ENCODE data around the gene TH. TPM values are rescaled to one million over a fixed set of nuclear protein-coding genes. Genes with fewer than 3 reads are reported as not detected.

The TH gene
- total and polyA plus RNA-seq, 4 donors = 0.14 to 0.31 TPM; not detected in 2

- TF ChIP-seq CTCF (IDR thresholded peaks at IDR 0.05; ENCODE audit: control extremely low read depth, extremely low read depth) = no peak
- ATAC-seq (ENCODE audit: insufficient read depth, low FRiP score) (no peak), DNase-seq (peak in 2 of 3 donors; percentile 22 to 34)
- H3K9ac ChIP-seq (ENCODE audit: insufficient read depth in 1 of 2, low read length in 2 of 2) = no peak overlapping the region
- 55 to 63% methylated on average over 24 of the region's 24 CpGs for WGBS, 2 donors
- H3K36me3 ChIP-seq (ENCODE audit: control insufficient read depth in 4 of 4, insufficient read depth in 4 of 4, low read length in 4 of 4) = peaks cover 0 to 3% (median 0%) of the 10 kb centered on the region in 4 donors
- H3K27me3 ChIP-seq (ENCODE audit: control insufficient read depth in 3 of 3, insufficient read depth in 3 of 3, low read length in 2 of 3) = peaks cover 15 to 33% (median 21%) of the 10 kb centered on the region in 3 donors
- no peak overlapping the region for H3K4me3 ChIP-seq
- peaks cover 0 to 47% (median 10%) of the 10 kb centered on the region in 5 donors for H3K4me1 ChIP-seq (ENCODE audit: control insufficient read depth in 5 of 5, insufficient read depth in 5 of 5, low read length in 5 of 5)
- peaks cover 0 to 4% (median 0%) of the 10 kb centered on the region in 4 donors for H3K9me3 ChIP-seq (ENCODE audit: control insufficient read depth in 4 of 4, insufficient read depth in 3 of 4, low read length in 3 of 4)
- H3K27ac ChIP-seq (ENCODE audit: low read depth in 1 of 2, low read length in 1 of 2) = no peak overlapping the region
Observed at GRCh38 chr11:2136209-2136951, 35.2 kb downstream of the TH start.

- no peak for DNase-seq
- H3K4me3 ChIP-seq = no peak overlapping the region
- WGBS, 2 donors = 94 to 96% methylated on average over 14 of the region's 14 CpGs
Observed at GRCh38 chr11:2135648-2136201, 35.9 kb downstream of the TH start.

GRCh38 chr11:2135018-2135569 is 36.5 kb downstream of the TH start:
- H3K36me3 ChIP-seq (ENCODE audit: control insufficient read depth in 4 of 4, insufficient read depth in 4 of 4, low read length in 4 of 4) = peaks cover 0 to 4% (median 0%) of the 10 kb centered on the region in 4 donors
- H3K27ac ChIP-seq (ENCODE audit: low read depth in 1 of 2, low read length in 1 of 2) = no peak overlapping the region
- 90 to 94% methylated on average over 26 of the region's 26 CpGs for WGBS, 2 donors
- H3K4me3 ChIP-seq = no peak overlapping the region
- no peak for TF ChIP-seq CTCF (IDR thresholded peaks at IDR 0.05; ENCODE audit: control extremely low read depth, extremely low read depth)
- H3K9ac ChIP-seq (ENCODE audit: insufficient read depth in 1 of 2, low read length in 2 of 2) = no peak overlapping the region
- no peak for DNase-seq
- peaks cover 0 to 41% (median 8%) of the 10 kb centered on the region in 5 donors for H3K4me1 ChIP-seq (ENCODE audit: control insufficient read depth in 5 of 5, insufficient read depth in 5 of 5, low read length in 5 of 5)
- H3K27me3 ChIP-seq (ENCODE audit: control insufficient read depth in 3 of 3, insufficient read depth in 3 of 3, low read length in 2 of 3) = peaks cover 8 to 28% (median 11%) of the 10 kb centered on the region in 3 donors
- no peaks in the 10 kb centered on the region for H3K9me3 ChIP-seq (ENCODE audit: control insufficient read depth in 4 of 4, insufficient read depth in 3 of 4, low read length in 3 of 4)
- ATAC-seq (ENCODE audit: insufficient read depth, low FRiP score) = no peak

More at GRCh38 chr11:2135648-2136201, 35.9 kb downstream of the TH start:
- Histone ChIP-seq H3K9ac (ENCODE audit: insufficient read depth in 1 of 2, low read length in 2 of 2) (no peak overlapping the region), H3K4me1 (ENCODE audit: control insufficient read depth in 5 of 5, insufficient read depth in 5 of 5, low read length in 5 of 5) (peaks cover 0 to 44% (median 9%) of the 10 kb centered on the region in 5 donors), H3K27ac (ENCODE audit: low read depth in 1 of 2, low read length in 1 of 2) (no peak overlapping the region), H3K36me3 (ENCODE audit: control insufficient read depth in 4 of 4, insufficient read depth in 4 of 4, low read length in 4 of 4) (peaks cover 0 to 4% (median 0%) of the 10 kb centered on the region in 4 donors), H3K27me3 (ENCODE audit: control insufficient read depth in 3 of 3, insufficient read depth in 3 of 3, low read length in 2 of 3) (peaks cover 8 to 29% (median 17%) of the 10 kb centered on the region in 3 donors), H3K9me3 (ENCODE audit: control insufficient read depth in 4 of 4, insufficient read depth in 3 of 4, low read length in 3 of 4) (peaks cover 0 to 3% (median 0%) of the 10 kb centered on the region in 4 donors)
- TF ChIP-seq CTCF (IDR thresholded peaks at IDR 0.05; ENCODE audit: control extremely low read depth, extremely low read depth) = no peak
- no peak for ATAC-seq (ENCODE audit: insufficient read depth, low FRiP score)

All from lung (tissue), 12 donors.